K562 (cell line): ENCODE measurements around the gene KDELR3. TPM values are rescaled to one million over a fixed set of nuclear protein-coding genes. Genes with fewer than 3 reads are reported as not detected.
A peak's percentile ranks its signal among the peaks of the same experiment; 100 is the strongest.

Experiments
- ARID4B ChIP-seq: sonication (generic); formaldehyde crosslinking; IDR thresholded peaks from 2 replicates; pipeline ENCODE4 v1.8.0; 2022; ENCODE audit warnings: mild to moderate bottlenecking, missing genetic modification reagents
- CREM ChIP-seq: IDR thresholded peaks from 2 replicates; pipeline ENCODE4 v1.6.1; 2014; ENCODE audit warnings: antibody characterized with exemption, low read depth
- FOXK2 ChIP-seq, 2 experiments: fragments of 450-650 bp; IDR thresholded peaks in 1 of 2; conservative IDR thresholded peaks in 1 of 2; 2 replicates each; pipeline ENCODE4 v1.6.1; 2016; ENCODE audit warnings: low read depth in 2 of 2, mild to moderate bottlenecking in 1 of 2
- ILF3 ChIP-seq: fragments of 450-650 bp; IDR thresholded peaks from 2 replicates; pipeline ENCODE4 v1.6.1; 2018; ENCODE audit warnings: antibody characterized with exemption, mild to moderate bottlenecking, moderate library complexity, borderline replicate concordance
- KDM2B ChIP-seq: fragments of 250-450 bp; sonication (Bioruptor Pico); IDR thresholded peaks from 2 replicates; pipeline ENCODE4 v1.8.0; 2021; ENCODE audit warnings: mild to moderate bottlenecking, moderate library complexity
- MTA2 ChIP-seq: fragments of 450-650 bp; IDR thresholded peaks from 2 replicates; pipeline ENCODE4 v1.6.1; 2016; ENCODE audit warnings: low read depth
- MTF1 ChIP-seq: fragments of 250-450 bp; sonication (Bioruptor Pico); IDR thresholded peaks from 2 replicates; pipeline ENCODE4 v1.9.0; 2021; ENCODE audit warnings: moderate library complexity, mild to moderate bottlenecking, inconsistent platforms, borderline replicate concordance
- MYC ChIP-seq, 2 experiments: fragments of 250-450 bp in 1 of 2; sonication (Bioruptor Pico) in 1 of 2; IDR thresholded peaks; 2 replicates each; pipeline versions ENCODE4 v1.5.1 to v1.6.1; 2012 to 2021; ENCODE audit warnings: low read depth in 2 of 2, borderline replicate concordance in 1 of 2, improper control_type of control experiment in 1 of 2, low read length in 1 of 2, mild to moderate bottlenecking in 1 of 2, moderate library complexity in 1 of 2
- NONO ChIP-seq, 2 experiments: fragments of 200-400 bp in 1 of 2; fragments of 450-650 bp in 1 of 2; formaldehyde crosslinking in 1 of 2; IDR thresholded peaks; 2 replicates each; pipeline ENCODE4 v1.6.1; 2017; ENCODE audit warnings: low read depth in 2 of 2, mild to moderate bottlenecking in 2 of 2, moderate library complexity in 2 of 2, low read length in 1 of 2
- POLR2H ChIP-seq: IDR thresholded peaks from 2 replicates; pipeline ENCODE4 v1.6.1; 2016; ENCODE audit warnings: missing genetic modification characterization, low read depth, mild to moderate bottlenecking, control low read depth, missing compliant biosample characterization, moderate library complexity
- PRMT5 ChIP-seq: sonication (generic); formaldehyde crosslinking; IDR thresholded peaks from 2 replicates; pipeline ENCODE4 v1.5.0; 2020; ENCODE audit warnings: missing genetic modification reagents
- RAD21 ChIP-seq, 2 experiments: fragments of 250-450 bp in 1 of 2; fragments of 450-650 bp in 1 of 2; sonication (Bioruptor Pico) in 1 of 2; formaldehyde crosslinking in 1 of 2; IDR thresholded peaks in 1 of 2; conservative IDR thresholded peaks in 1 of 2; 2 replicates each; pipeline versions ENCODE4 v1.4.0 to v1.8.0; 2020 to 2022; ENCODE audit warnings: mild to moderate bottlenecking in 2 of 2, moderate library complexity in 1 of 2
- RBM22 ChIP-seq: fragments of 200-400 bp; formaldehyde crosslinking; IDR thresholded peaks from 2 replicates; pipeline ENCODE4 v1.6.1; 2018; ENCODE audit warnings: low read length, low read depth; ENCODE audit not compliant: poor library complexity, severe bottlenecking
- RFX1 ChIP-seq: fragments of 450-650 bp; IDR thresholded peaks from 2 replicates; pipeline ENCODE4 v1.6.1; 2016; ENCODE audit warnings: mild to moderate bottlenecking, moderate library complexity
- SMAD2 ChIP-seq: fragments of 150-350 bp; IDR thresholded peaks from 2 replicates; pipeline ENCODE4 v1.6.1; 2014; ENCODE audit warnings: low read depth, mild to moderate bottlenecking, low read length
- ZBED1 ChIP-seq: IDR thresholded peaks from 2 replicates; pipeline ENCODE4 v1.6.1; 2014
- ZFP36 ChIP-seq: fragments of 150-350 bp; IDR thresholded peaks from 2 replicates; pipeline ENCODE4 v1.6.1; 2018; ENCODE audit warnings: low read length, low read depth; ENCODE audit not compliant: partially characterized antibody
- ZNF449 ChIP-seq: fragments of 250-450 bp; sonication (Bioruptor Pico); IDR thresholded peaks from 2 replicates; pipeline ENCODE4 v1.8.0; 2022; ENCODE audit warnings: moderate library complexity, mild to moderate bottlenecking, inconsistent platforms
- ZNF584 ChIP-seq: fragments of 200-800 bp; sonication (Bioruptor generic); IDR thresholded peaks from 2 replicates; pipeline ENCODE4 v1.6.1; 2016; ENCODE audit warnings: low read depth, mild to moderate bottlenecking, missing genetic modification characterization, missing compliant biosample characterization
- polyA plus RNA-seq, 8 experiments: library from polyadenylated mRNA; depleted of rRNA in 4 of 8; stranded (reverse) in 5 of 8; unstranded in 3 of 8; fragments of >200 nt; fragmentation: Nextera tagmentation in 2 of 8; fragmentation: Illumina TruSeq in 1 of 8; extraction: Ambion mirVana in 2 of 8; extraction: Trizol in 1 of 8; gene quantifications; 2 replicates each; pipeline versions ENCODE4 v1.2.1 to v1.2.3, GENCODE V29; 2011 to 2014; ENCODE audit warnings: inconsistent platforms in 1 of 8, missing spikeins in 1 of 8
- total RNA-seq, 7 experiments: library from RNA; depleted of rRNA in 6 of 7; stranded (reverse); fragments of >200 nt in 6 of 7; fragmentation: Illumina TruSeq in 2 of 7; extraction: Trizol in 2 of 7; gene quantifications; 2 replicates each; pipeline versions ENCODE4 v1.2.1 to v1.2.3, GENCODE V29; 2011 to 2021; ENCODE audit warnings: low replicate concordance in 1 of 7
- TF ChIP-seq, protein P1 (sequence below): sonication (generic); formaldehyde crosslinking; IDR thresholded peaks from 2 replicates; pipeline ENCODE4 v1.9.0; 2022; ENCODE audit warnings: mild to moderate bottlenecking, missing genetic modification reagents

The KDELR3 gene
- total and polyA plus RNA-seq, 9 of the 15 experiments (the other 6 are each of a cell fraction or from before 2014, with no cell fraction given), result 7.1 to 44.8 (median 9.6) TPM

- TF ChIP-seq NONO (IDR thresholded peaks at IDR 0.05; ENCODE audit: low read depth in 2 of 2, low read length in 1 of 2) (peak in 1 of 2 experiments; percentile 73; a peak in 1 of 4 replicates), ZNF449 (CRISPR knock-in tag) (no peak), RBM22 (peak; percentile 98), PRMT5 (CRISPR knock-in tag) (no peak), MYC (IDR thresholded peaks at IDR 0.05; ENCODE audit: low read depth, low read length) (peak; percentile 48; the same call in 1 of the 2 replicates), MYC (CRISPR knock-in tag; IDR thresholded peaks at IDR 0.05; ENCODE audit: borderline replicate concordance, low read depth) (no peak), KDM2B (CRISPR knock-in tag) (0 out of 2 replicates have a peak, but pooled peaks have one; percentile 39), MTA2 (no peak), ZFP36 (no peak), ZNF584 (CRISPR knock-in tag) (no peak), POLR2H (tag) (no peak), MTF1 (no peak), RFX1 (peak; percentile 92), ILF3 (no peak), CREM (peak; percentile 58), ZBED1 (no peak), RAD21 (CRISPR knock-in tag; conservative IDR thresholded peaks at IDR 0.05 in 1 of 2, IDR thresholded peaks at IDR 0.05 in 1 of 2) (peak in 1 of 2 experiments; percentile 19; a peak in 1 of 4 replicates), FOXK2 (conservative IDR thresholded peaks at IDR 0.05 in 1 of 2, IDR thresholded peaks at IDR 0.05 in 1 of 2; ENCODE audit: low read depth in 2 of 2) (no peak; a peak in 1 of 4 replicates), SMAD2 (no peak), ARID4B (CRISPR knock-in tag) (no peak)
- TF ChIP-seq, protein P1, sequence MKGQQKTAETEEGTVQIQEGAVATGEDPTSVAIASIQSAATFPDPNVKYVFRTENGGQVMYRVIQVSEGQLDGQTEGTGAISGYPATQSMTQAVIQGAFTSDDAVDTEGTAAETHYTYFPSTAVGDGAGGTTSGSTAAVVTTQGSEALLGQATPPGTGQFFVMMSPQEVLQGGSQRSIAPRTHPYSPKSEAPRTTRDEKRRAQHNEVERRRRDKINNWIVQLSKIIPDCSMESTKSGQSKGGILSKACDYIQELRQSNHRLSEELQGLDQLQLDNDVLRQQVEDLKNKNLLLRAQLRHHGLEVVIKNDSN (CRISPR knock-in tag), result no peak
These were observed 6.3 kb upstream of the KDELR3 start (continued) for GRCh38 chr22:38461414-38462081.
